CD4-positive, CD25-positive, alpha-beta regulatory T cell (primary cell): ENCODE results near the gene LRRC51. TPM values are rescaled to one million over a fixed set of nuclear protein-coding genes. Genes with fewer than 3 reads are reported as not detected.
A peak's percentile ranks its signal among the peaks of the same experiment; 100 is the strongest.
"Not testable (repeated sequence)": the region's sequence is repeated elsewhere in the genome, so short reads cannot be mapped to it uniquely, and the experiment has no call there.

Experiments used
- ATAC-seq, 2 donors: fragments of 150-1000 bp; cut with Tn5 transposase; one replicate each; pipeline ENCODE4 v1.10.0; 2021; ENCODE audit warnings: low read depth in 2 of 2, moderate number of reproducible peaks in 2 of 2, moderate library complexity in 1 of 2
- DNase-seq, 3 donors: peaks; one replicate each; pipeline versions ENCODE4 v3.0.0 to v3.0.0-alpha.2; 2012 to 2022; ENCODE audit warnings: mixed read lengths in 1 of 3
- H3K27ac ChIP-seq: one replicate; pipeline ENCODE4 v1.7.0; 2013; ENCODE audit warnings: mild to moderate bottlenecking, low read length; ENCODE audit not compliant: insufficient read depth, poor library complexity, severe bottlenecking
- H3K27me3 ChIP-seq: one replicate; pipeline ENCODE4 v1.7.0; 2013; ENCODE audit warnings: low read length; ENCODE audit not compliant: control insufficient read depth, insufficient read depth
- H3K36me3 ChIP-seq: one replicate; pipeline ENCODE4 v1.7.0; 2013; ENCODE audit warnings: mild to moderate bottlenecking, low read length, moderate library complexity; ENCODE audit not compliant: control insufficient read depth, insufficient read depth
- H3K4me1 ChIP-seq: 2 replicates; pipeline ENCODE4 v1.7.0; 2013; ENCODE audit warnings: mild to moderate bottlenecking, low read length; ENCODE audit not compliant: insufficient read depth, control insufficient read depth, poor library complexity, severe bottlenecking
- H3K4me3 ChIP-seq: one replicate; pipeline ENCODE4 v1.7.0; 2013; ENCODE audit warnings: low read depth, mild to moderate bottlenecking, low read length, moderate library complexity
- H3K9me3 ChIP-seq, 2 experiments: 1 replicate in 1 of 2; 2 replicates in 1 of 2; pipeline ENCODE4 v1.7.0; 2013; ENCODE audit warnings: low read length in 2 of 2, mild to moderate bottlenecking in 1 of 2, moderate library complexity in 1 of 2; ENCODE audit not compliant: control insufficient read depth in 2 of 2
- H3K27ac Mint-ChIP-seq, 3 donors: one replicate each; pipeline ENCODE4 v1.8.0; 2020 to 2022; ENCODE audit warnings: mild to moderate bottlenecking in 3 of 3, mixed read lengths in 3 of 3, moderate library complexity in 2 of 3
- H3K27me3 Mint-ChIP-seq: one replicate; pipeline ENCODE4 v1.8.0; 2022; ENCODE audit warnings: mild to moderate bottlenecking, mixed read lengths
- H3K36me3 Mint-ChIP-seq: one replicate; pipeline ENCODE4 v1.8.0; 2020; ENCODE audit warnings: mixed read lengths
- H3K4me1 Mint-ChIP-seq, 4 donors: one replicate each; pipeline ENCODE4 v1.8.0; 2020 to 2022; ENCODE audit warnings: mixed read lengths in 4 of 4, mild to moderate bottlenecking in 1 of 4
- H3K4me3 Mint-ChIP-seq, 4 donors: one replicate each; pipeline ENCODE4 v1.8.0; 2020 to 2022; ENCODE audit warnings: mild to moderate bottlenecking in 4 of 4, mixed read lengths in 4 of 4, moderate library complexity in 3 of 4
- H3K9me3 Mint-ChIP-seq, 7 donors: one replicate each; pipeline ENCODE4 v1.8.0; 2020 to 2022; ENCODE audit warnings: mixed read lengths in 7 of 7, mild to moderate bottlenecking in 3 of 7, moderate library complexity in 2 of 7
- polyA plus RNA-seq, 4 donors: library from polyadenylated mRNA; unstranded; fragments of 300-500 nt; fragmentation: Illumina TruSeq; gene quantifications; one replicate each; pipeline ENCODE4 v1.2.3, GENCODE V29; 2021
- total RNA-seq: library from RNA; stranded (reverse); gene quantifications from one replicate; pipeline ENCODE4 v1.2.3, GENCODE V29; 2022

The LRRC51 gene
- total and polyA plus RNA-seq, 5 donors from 2014 or later = 1.5 to 9.4 (median 4.0) TPM

DNA sequence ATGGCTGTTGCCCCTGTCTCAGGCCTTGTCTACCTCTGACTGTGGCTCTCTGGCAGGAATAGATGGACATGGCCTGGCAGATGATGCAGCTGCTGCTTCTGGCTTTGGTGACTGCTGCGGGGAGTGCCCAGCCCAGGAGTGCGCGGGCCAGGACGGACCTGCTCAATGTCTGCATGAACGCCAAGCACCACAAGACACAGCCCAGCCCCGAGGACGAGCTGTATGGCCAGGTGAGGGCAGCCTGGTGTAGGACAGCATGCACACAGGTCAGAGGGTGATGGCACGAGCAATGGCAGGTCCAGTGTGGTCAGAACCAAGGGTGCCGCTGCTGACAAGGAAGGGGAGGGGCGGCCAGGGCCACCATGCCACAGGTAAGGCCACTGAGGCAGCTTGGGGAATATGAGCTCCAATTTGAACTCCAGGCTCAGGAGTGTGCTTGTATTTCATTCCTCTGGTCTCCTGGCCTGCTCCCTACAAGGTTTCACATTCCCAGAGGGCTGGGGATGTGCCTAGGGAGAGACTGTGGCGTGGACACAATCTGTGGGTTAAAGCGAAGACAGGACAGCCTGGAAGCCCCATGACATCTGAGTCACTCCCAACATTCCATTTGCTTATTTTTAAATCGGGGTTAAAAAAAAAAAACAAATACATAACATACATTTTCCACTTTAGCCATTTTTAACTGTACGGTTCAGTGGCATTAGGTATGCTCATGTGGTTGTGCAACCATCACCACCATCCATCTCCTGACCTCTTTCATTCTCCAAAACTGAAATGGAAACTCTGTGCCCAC lies 55.4 kb downstream of the LRRC51 start:
- Histone ChIP-seq H3K27me3 (peaks cover 12% of the 10 kb centered on the region), H3K4me1 (no peaks in the 10 kb centered on the region), H3K27ac (no peak overlapping the region), H3K36me3 (no peaks in the 10 kb centered on the region), H3K9me3 (no peaks in the 10 kb centered on the region), H3K4me3 (no peak overlapping the region)
- ATAC-seq (no peak), DNase-seq (no peak)
- H3K36me3 Mint-ChIP-seq = no peaks in the 10 kb centered on the region
- peaks cover 21% of the 10 kb centered on the region for H3K27me3 Mint-ChIP-seq
- no peaks in the 10 kb centered on the region for H3K9me3 Mint-ChIP-seq
- H3K4me3 Mint-ChIP-seq = no peak overlapping the region
- no peaks in the 10 kb centered on the region for H3K4me1 Mint-ChIP-seq
- no peak overlapping the region for H3K27ac Mint-ChIP-seq

DNA sequence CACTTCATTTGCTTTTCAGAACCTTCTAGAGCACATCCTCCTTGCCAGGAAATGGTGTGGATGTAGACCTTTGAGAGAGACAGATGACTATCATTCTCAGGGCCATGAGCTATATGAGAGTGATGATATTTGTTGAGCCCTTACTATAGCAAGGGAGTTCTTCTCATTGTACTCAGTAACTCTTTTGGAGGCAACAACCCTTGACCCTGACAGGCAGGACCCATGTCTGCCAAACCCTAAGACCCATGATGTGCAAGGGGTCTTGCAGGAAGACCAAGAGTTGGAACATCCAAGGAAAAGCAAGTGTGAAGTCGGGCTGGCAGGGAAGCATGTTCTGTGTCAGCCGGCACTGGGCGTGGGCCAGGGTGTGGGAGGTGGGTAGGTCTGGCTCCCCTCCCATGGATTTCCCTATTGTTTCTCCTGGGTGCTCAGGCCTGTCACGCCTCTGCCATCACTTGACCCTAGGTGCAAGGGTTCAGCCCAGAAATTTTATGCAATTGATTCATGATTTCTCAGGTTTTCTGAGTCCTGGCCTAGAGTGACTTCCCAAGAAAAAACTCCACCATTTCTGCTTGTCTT lies 56.1 kb downstream of the LRRC51 start:
- Mint-ChIP-seq H3K27me3 (peaks cover 24% of the 10 kb centered on the region), H3K27ac (no peak overlapping the region), H3K4me1 (no peaks in the 10 kb centered on the region), H3K36me3 (no peaks in the 10 kb centered on the region), H3K9me3 (no peaks in the 10 kb centered on the region), H3K4me3 (no peak overlapping the region)
- Histone ChIP-seq H3K27me3 (peaks cover 12% of the 10 kb centered on the region), H3K27ac (no peak overlapping the region), H3K4me3 (no peak overlapping the region), H3K36me3 (no peaks in the 10 kb centered on the region), H3K4me1 (no peaks in the 10 kb centered on the region), H3K9me3 (no peaks in the 10 kb centered on the region)
- ATAC-seq (no peak), DNase-seq (peak in 1 of 3 donors; percentile 8)

DNA sequence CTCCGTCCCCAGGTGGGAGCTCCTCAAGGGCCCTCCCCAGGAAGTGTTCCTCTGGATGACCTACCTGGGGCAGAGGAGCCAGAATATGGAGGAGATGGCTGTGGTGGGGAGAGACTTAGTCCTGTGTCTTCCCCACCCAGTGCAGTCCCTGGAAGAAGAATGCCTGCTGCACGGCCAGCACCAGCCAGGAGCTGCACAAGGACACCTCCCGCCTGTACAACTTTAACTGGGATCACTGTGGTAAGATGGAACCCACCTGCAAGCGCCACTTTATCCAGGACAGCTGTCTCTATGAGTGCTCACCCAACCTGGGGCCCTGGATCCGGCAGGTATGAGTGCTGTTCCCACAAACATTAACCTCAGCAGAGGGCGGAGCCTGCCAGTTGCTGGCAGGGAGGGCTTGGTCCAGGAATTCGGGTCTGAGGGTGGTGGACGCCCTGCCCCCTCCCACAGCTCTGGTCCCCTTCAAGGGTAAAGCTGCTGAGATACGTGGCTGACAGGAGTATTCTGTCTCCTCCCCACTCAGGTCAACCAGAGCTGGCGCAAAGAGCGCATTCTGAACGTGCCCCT lies 58.3 kb downstream of the LRRC51 start:
- Histone ChIP-seq H3K36me3 (no peaks in the 10 kb centered on the region), H3K9me3 (no peaks in the 10 kb centered on the region), H3K27ac (no peak overlapping the region), H3K27me3 (peaks cover 2% of the 10 kb centered on the region), H3K4me1 (no peaks in the 10 kb centered on the region), H3K4me3 (no peak overlapping the region)
- peaks cover 16% of the 10 kb centered on the region for H3K27me3 Mint-ChIP-seq
- no peak for DNase-seq
- H3K4me1 Mint-ChIP-seq = peaks cover 0 to 2% (median 0%) of the 10 kb centered on the region in 4 donors
- H3K27ac Mint-ChIP-seq = no peak overlapping the region
- no peak for ATAC-seq
- H3K36me3 Mint-ChIP-seq = no peaks in the 10 kb centered on the region
- H3K9me3 Mint-ChIP-seq = no peaks in the 10 kb centered on the region
- H3K4me3 Mint-ChIP-seq = no peak overlapping the region

DNA sequence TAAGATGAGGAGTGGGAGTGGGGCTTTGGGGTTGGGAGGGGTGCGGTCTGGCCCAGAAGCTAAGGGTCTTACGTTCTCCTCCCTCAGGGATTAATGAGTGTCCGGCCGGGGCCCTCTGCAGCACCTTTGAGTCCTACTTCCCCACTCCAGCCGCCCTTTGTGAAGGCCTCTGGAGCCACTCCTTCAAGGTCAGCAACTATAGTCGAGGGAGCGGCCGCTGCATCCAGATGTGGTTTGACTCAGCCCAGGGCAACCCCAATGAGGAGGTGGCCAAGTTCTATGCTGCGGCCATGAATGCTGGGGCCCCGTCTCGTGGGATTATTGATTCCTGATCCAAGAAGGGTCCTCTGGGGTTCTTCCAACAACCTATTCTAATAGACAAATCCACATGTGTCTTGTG lies 58.9 kb downstream of the LRRC51 start:
- Mint-ChIP-seq H3K9me3 (no peaks in the 10 kb centered on the region), H3K4me1 (peaks cover 0 to 4% (median 0%) of the 10 kb centered on the region in 4 donors), H3K4me3 (no peak overlapping the region), H3K36me3 (no peaks in the 10 kb centered on the region), H3K27ac (no peak overlapping the region), H3K27me3 (peaks cover 17% of the 10 kb centered on the region)
- Histone ChIP-seq H3K27me3 (no peaks in the 10 kb centered on the region), H3K9me3 (no peaks in the 10 kb centered on the region), H3K4me1 (no peaks in the 10 kb centered on the region), H3K27ac (no peak overlapping the region), H3K4me3 (no peak overlapping the region), H3K36me3 (no peaks in the 10 kb centered on the region)
- DNase-seq (no peak), ATAC-seq (no peak)

DNA sequence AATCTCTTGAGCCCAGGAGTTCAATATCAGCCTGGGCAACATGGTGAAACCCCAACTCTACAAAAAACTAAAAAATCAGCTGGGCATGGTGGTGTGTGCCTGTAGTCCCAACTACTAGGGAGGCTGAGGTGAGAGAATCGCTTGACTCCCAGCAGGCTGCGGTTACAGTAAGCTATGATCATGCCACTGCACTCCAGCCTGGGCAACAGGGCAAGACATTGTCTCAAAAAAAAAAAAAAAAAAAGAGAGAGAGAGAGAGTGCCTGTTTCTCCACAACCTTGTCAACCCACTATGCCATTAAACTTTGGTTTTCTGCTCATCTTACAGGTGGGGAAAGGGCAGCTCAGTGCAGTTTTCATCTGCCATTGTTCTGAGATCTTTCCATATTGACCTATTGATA lies 60.0 kb downstream of the LRRC51 start:
- DNase-seq = no peak
- Mint-ChIP-seq H3K9me3 (no peaks in the 10 kb centered on the region), H3K4me3 (no peak overlapping the region), H3K36me3 (no peaks in the 10 kb centered on the region), H3K27me3 (peaks cover 24% of the 10 kb centered on the region), H3K4me1 (peaks cover 0 to 4% (median 0%) of the 10 kb centered on the region in 4 donors), H3K27ac (no peak overlapping the region)
- Histone ChIP-seq H3K27me3 (no peaks in the 10 kb centered on the region), H3K27ac (no peak overlapping the region), H3K4me1 (no peaks in the 10 kb centered on the region), H3K36me3 (no peaks in the 10 kb centered on the region), H3K9me3 (no peaks in the 10 kb centered on the region), H3K4me3 (no peak overlapping the region)
- no peak for ATAC-seq

DNA sequence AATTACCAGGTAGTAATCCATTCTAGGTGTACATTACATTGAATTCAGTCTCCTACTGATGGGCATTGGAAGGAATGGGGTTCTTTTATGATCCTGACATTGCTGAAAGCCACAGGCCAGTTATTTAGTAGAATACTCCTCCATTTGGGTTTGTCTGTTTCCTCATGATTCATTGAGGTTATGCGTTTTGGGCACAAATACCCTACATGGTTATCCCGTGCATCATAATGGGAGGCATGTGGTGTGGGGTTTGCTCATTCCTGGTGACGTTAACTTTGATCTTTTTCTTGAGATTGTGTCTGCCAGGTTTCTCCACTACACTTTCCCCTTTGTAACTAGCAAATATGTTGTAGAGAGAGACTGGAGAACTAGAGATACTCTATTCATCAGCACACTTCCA lies 60.4 kb downstream of the LRRC51 start:
- no peaks in the 10 kb centered on the region for H3K4me1 ChIP-seq
- no peak overlapping the region for H3K4me3 Mint-ChIP-seq
- no peak overlapping the region for H3K27ac Mint-ChIP-seq
- ATAC-seq (no peak), DNase-seq (no peak)
- H3K4me3 ChIP-seq = no peak overlapping the region
- peaks cover 24% of the 10 kb centered on the region for H3K27me3 Mint-ChIP-seq
- no peaks in the 10 kb centered on the region for H3K9me3 ChIP-seq
- H3K36me3 Mint-ChIP-seq = no peaks in the 10 kb centered on the region
- H3K27me3 ChIP-seq = no peaks in the 10 kb centered on the region
- H3K9me3 Mint-ChIP-seq = no peaks in the 10 kb centered on the region
- no peak overlapping the region for H3K27ac ChIP-seq
- H3K36me3 ChIP-seq = no peaks in the 10 kb centered on the region
- peaks cover 0 to 4% (median 0%) of the 10 kb centered on the region in 4 donors for H3K4me1 Mint-ChIP-seq

DNA sequence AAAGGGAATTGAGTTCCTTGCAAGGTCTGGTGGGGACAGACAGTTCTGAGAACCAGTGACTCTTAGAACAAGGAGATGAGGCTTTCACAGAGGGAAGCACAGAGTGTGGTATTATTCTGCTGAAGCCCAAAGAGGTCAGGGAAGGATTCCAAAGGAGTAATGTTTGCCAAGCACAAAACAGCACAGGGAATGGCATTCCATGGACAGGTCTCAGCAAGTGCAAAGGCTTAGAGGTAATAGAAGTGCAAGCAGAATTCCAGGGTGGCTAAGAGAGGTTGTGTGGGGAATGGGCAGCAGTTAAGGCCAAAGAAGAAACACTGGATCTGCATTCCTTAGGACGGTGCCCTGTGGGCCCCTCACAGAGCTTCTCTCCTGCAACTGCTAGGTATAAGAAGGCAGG lies 61.4 kb downstream of the LRRC51 start:
- not testable (repeated sequence) for H3K27ac Mint-ChIP-seq, H3K9me3 Mint-ChIP-seq, H3K36me3 Mint-ChIP-seq, H3K27ac ChIP-seq, H3K4me1 Mint-ChIP-seq, H3K4me3 ChIP-seq, ATAC-seq, H3K36me3 ChIP-seq, H3K4me3 Mint-ChIP-seq, H3K27me3 ChIP-seq, H3K4me1 ChIP-seq, H3K9me3 ChIP-seq, DNase-seq
- peaks cover 19% of the 10 kb centered on the region for H3K27me3 Mint-ChIP-seq

DNA sequence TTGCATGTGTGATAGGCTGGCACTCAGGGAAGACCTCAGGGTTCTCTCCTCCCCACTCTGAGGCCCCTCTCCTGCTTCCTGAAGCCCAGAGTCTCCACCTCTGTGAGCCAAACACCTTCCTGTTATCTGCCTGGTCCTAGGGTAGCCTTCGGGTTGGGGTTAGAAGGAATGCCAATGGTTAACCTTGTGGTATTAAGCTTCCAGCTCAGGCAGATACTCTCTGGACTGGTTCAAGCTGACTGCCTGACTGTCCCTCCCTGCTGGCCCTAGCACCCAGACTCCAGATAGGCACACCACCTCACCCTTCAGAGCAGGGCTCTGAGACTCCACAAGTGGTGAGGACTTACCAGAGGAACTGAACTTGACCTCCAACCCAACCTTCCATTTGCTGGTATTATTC lies 61.9 kb downstream of the LRRC51 start:
- H3K9me3 Mint-ChIP-seq, H3K36me3 Mint-ChIP-seq, H3K4me3 ChIP-seq, H3K4me1 Mint-ChIP-seq, H3K27ac ChIP-seq, ATAC-seq, DNase-seq, H3K4me3 Mint-ChIP-seq, H3K9me3 ChIP-seq, H3K4me1 ChIP-seq, H3K27ac Mint-ChIP-seq, H3K27me3 ChIP-seq, H3K36me3 ChIP-seq: not testable (repeated sequence)
- H3K27me3 Mint-ChIP-seq = peaks cover 19% of the 10 kb centered on the region
